Measurements from ENCODE around the gene ADIPOR2. TPM values are rescaled to one million over a fixed set of nuclear protein-coding genes. Genes with fewer than 3 reads are reported as not detected.

Gene ADIPOR2
- total and polyA plus RNA-seq, 5 donors from 2014 or later: 1.8 to 26.3 (median 2.6) TPM

DNA sequence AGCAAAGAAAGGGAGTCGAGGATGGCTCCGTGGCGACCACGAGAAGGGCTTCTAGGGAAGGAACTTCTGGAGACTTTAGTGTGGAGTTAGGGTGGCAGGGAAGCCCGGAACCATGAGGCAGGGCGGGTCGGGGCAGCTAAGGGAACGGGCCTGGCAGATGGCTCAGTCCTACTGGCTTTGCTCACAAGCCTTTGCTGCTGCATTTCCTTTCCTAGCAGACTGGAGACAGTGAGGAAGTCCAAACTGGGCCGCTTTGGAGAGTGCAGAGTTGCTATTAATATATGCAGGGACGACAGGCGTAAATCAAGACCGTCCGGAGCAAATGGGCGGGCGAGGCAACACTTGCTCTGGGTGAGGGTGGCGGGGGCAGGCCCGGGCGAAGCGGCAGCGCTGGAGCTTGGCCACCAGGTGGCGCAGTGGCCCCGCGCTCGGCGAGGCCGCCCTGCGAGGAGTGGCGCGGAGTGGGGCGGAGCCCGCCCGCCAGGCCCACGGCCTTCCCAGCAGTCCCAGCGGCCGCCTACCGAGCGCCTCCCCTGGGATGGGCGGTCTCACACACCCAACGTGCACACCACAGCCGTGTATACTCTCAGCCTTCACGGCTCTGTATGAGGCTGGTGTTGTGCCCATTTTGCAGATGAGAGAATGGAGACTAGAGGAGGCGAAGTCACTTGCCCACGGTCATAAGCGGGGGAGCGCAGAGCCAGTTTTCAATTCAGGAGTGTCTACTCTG is 105.1 kb downstream of the ADIPOR2 start:
- Histone ChIP-seq H3K36me3 (ENCODE audit: control insufficient read depth, insufficient read depth, low read length) (no peaks in the 10 kb centered on the region), H3K27ac (ENCODE audit: insufficient read depth, low read length, poor library complexity, severe bottlenecking) (peak overlapping the region; percentile 80), H3K9me3 (ENCODE audit: control insufficient read depth in 2 of 2, low read length in 2 of 2) (no peaks in the 10 kb centered on the region), H3K4me3 (ENCODE audit: low read depth, low read length) (peak overlapping the region; percentile 82), H3K27me3 (ENCODE audit: control insufficient read depth, insufficient read depth, low read length) (no peaks in the 10 kb centered on the region), H3K4me1 (ENCODE audit: control insufficient read depth, insufficient read depth, low read length, poor library complexity, severe bottlenecking) (peaks cover 26% of the 10 kb centered on the region)
- no peaks in the 10 kb centered on the region for H3K9me3 Mint-ChIP-seq
- ATAC-seq (ENCODE audit: low read depth in 2 of 2) (peak; percentile 96 to 97), DNase-seq (peak; percentile 88 to 95 (median 92))
- no peaks in the 10 kb centered on the region for H3K36me3 Mint-ChIP-seq
- H3K4me1 Mint-ChIP-seq: peaks cover 11 to 30% (median 12%) of the 10 kb centered on the region in 4 donors
- H3K27me3 Mint-ChIP-seq: no peaks in the 10 kb centered on the region
- H3K27ac Mint-ChIP-seq: peak overlapping the region; percentile 85 to 93 (median 92)
- H3K4me3 Mint-ChIP-seq: peak overlapping the region; percentile 92 to 100 (median 94)

DNA sequence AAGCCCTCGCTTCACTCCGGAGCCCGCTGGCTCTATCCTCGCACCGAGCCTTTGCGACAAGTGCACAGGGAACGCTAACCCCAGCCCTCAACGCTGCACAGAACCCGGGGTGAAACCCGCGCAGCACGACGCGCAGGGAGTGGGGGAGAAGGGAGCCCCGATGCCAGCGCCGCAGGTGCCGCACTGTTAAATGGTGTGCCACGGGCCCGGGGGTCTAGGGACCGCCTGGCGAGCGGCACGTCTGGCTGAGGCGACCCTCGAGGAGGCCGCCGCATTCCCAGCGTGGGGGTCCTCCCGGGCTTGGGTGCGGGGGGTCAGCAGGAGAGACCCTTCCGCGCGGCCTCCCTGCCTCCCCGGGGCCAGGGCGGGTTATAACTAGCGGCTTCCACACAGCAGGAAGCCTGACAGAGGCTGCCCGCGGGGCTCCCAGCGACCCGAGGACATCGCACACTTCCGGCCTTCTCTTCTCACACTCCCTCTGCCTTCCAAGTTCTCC is 105.7 kb downstream of the ADIPOR2 start:
- H3K4me3 Mint-ChIP-seq: peak overlapping the region; percentile 92 to 100 (median 94)
- ATAC-seq (ENCODE audit: low read depth in 2 of 2): peak; percentile 10 to 14
- Histone ChIP-seq H3K36me3 (ENCODE audit: control insufficient read depth, insufficient read depth, low read length) (no peaks in the 10 kb centered on the region), H3K4me1 (ENCODE audit: control insufficient read depth, insufficient read depth, low read length, poor library complexity, severe bottlenecking) (peaks cover 20% of the 10 kb centered on the region), H3K4me3 (ENCODE audit: low read depth, low read length) (peak overlapping the region; percentile 82), H3K27ac (ENCODE audit: insufficient read depth, low read length, poor library complexity, severe bottlenecking) (peak overlapping the region; percentile 80), H3K27me3 (ENCODE audit: control insufficient read depth, insufficient read depth, low read length) (no peaks in the 10 kb centered on the region), H3K9me3 (ENCODE audit: control insufficient read depth in 2 of 2, low read length in 2 of 2) (no peaks in the 10 kb centered on the region)
- H3K27me3 Mint-ChIP-seq: no peaks in the 10 kb centered on the region
- peak in 2 of 3 donors; percentile 27 to 69 for DNase-seq
- H3K36me3 Mint-ChIP-seq: no peaks in the 10 kb centered on the region
- peak overlapping the region; percentile 85 to 93 (median 92) for H3K27ac Mint-ChIP-seq
- H3K4me1 Mint-ChIP-seq: peaks cover 6 to 24% (median 6%) of the 10 kb centered on the region in 4 donors
- no peaks in the 10 kb centered on the region for H3K9me3 Mint-ChIP-seq

DNA sequence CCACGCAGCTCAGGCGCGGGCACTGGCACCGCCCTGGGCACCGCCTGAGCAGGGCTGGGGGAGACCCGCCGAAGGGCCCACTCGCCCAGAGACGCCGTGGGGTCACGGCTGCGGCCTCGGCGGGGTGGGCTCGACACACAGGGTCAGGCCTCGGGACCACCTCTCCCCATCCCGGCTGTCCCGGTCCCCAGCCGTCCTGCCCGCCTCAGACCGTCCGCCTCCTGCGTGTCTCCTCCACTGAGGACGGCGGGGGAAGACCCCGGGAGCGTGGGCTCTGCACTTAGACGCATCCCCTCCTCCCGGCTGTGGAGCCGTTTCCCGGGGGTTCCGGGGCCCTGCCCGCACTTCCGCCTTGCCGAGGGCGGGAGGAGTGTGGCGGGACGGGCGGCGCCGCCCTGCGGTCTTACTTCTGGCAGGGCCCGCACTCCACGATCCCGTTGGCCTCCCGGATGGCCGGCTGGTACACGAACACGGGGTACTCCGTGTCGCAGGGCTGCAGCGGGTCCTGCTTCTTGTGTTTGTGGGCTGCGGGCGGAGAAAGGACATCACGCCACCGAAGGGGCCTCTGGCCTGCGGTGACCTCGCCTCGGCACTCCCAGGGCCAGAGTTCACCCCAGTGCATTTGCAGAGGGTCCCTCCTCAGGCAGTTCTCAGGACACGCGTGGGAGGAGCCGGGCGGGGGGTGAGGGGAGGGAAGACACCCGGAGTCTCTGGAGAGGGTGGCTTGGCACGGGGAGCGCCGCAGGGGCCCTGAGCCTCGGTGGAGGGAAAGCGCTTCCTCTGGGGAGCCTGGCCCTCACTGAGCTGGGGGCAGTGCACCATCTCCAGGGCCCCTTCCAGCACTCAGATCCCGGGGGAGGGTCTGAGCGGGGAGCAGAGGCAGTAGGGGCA is 106.4 kb downstream of the ADIPOR2 start:
- Mint-ChIP-seq H3K4me1 (peaks cover 0 to 17% (median 3%) of the 10 kb centered on the region in 4 donors), H3K36me3 (no peaks in the 10 kb centered on the region), H3K4me3 (peak overlapping the region; percentile 80 to 100 (median 84)), H3K9me3 (no peaks in the 10 kb centered on the region), H3K27me3 (no peaks in the 10 kb centered on the region), H3K27ac (peak overlapping the region in 1 of 3 donors; percentile 66)
- Histone ChIP-seq H3K27ac (ENCODE audit: insufficient read depth, low read length, poor library complexity, severe bottlenecking) (peak overlapping the region; percentile 80), H3K4me1 (ENCODE audit: control insufficient read depth, insufficient read depth, low read length, poor library complexity, severe bottlenecking) (peaks cover 14% of the 10 kb centered on the region), H3K9me3 (ENCODE audit: control insufficient read depth in 2 of 2, low read length in 2 of 2) (no peaks in the 10 kb centered on the region), H3K4me3 (ENCODE audit: low read depth, low read length) (peak overlapping the region; percentile 7), H3K27me3 (ENCODE audit: control insufficient read depth, insufficient read depth, low read length) (no peaks in the 10 kb centered on the region), H3K36me3 (ENCODE audit: control insufficient read depth, insufficient read depth, low read length) (no peaks in the 10 kb centered on the region)
- DNase-seq: peak; percentile 45 to 67 (median 54)
- no peak for ATAC-seq (ENCODE audit: low read depth in 2 of 2)

DNA sequence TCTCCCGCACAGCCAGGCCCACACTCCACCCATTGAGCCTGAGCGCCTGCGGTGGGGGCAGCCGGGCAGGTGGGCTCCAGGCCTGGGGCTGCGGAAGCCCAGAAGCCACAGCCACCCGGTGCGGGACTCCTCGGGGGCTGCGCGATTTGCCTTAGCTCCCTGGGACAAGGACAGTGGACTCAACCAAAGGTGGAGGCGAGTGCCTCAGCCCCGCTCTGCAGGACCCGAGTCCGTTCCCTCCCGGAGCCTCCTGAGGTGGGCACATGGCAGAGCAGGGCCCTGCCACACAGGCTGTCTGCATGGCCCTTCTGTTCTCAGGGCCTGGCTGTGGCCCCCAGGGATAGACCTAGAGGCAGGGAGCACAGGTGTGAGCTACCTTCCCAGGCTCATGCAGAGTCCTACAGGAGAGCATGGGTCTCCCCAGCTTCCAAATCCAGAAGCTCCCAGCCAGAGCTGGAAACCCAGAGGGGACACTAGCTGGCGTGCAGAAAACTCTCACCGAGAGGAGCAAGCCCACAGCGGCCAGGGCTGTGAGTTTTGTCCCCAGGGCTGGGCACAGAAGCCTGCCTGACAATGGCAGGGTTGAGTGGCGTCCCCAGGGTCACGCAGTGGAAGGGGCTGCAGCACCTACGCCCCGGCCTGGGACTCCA is 107.2 kb downstream of the ADIPOR2 start:
- DNase-seq: no peak

DNA sequence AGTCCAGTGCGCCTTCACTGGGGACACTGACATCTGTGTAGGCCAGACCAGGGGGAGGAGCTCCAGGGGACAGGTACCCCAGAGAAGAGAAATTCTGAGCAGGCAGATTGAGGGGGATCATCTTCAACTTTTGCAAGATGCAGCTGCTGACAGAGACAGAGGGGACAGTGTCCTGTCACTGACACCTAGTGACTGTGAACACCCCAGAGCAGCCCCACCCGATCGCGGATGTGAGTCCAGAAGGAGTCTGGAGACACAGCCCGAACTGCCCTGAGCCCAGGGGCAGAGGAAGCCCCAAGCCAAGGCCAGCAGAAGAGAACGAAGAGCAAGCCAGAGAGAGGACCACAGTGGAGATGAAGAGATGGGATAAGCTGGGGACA is 107.8 kb downstream of the ADIPOR2 start:
- DNase-seq: no peak
- peak overlapping the region in 2 of 3 donors; percentile 17 to 86 for H3K27ac Mint-ChIP-seq
- no peak for ATAC-seq (ENCODE audit: low read depth in 2 of 2)

More for the DNA sequence above, 107.2 kb downstream of the ADIPOR2 start:
- H3K4me1 ChIP-seq (ENCODE audit: control insufficient read depth, insufficient read depth, low read length, poor library complexity, severe bottlenecking): peaks cover 14% of the 10 kb centered on the region
- H3K36me3 Mint-ChIP-seq: no peaks in the 10 kb centered on the region
- no peak for ATAC-seq (ENCODE audit: low read depth in 2 of 2)
- no peak overlapping the region for H3K4me3 ChIP-seq (ENCODE audit: low read depth, low read length)
- H3K9me3 Mint-ChIP-seq: no peaks in the 10 kb centered on the region
- H3K4me1 Mint-ChIP-seq: peaks cover 0 to 16% (median 3%) of the 10 kb centered on the region in 4 donors
- H3K27ac ChIP-seq (ENCODE audit: insufficient read depth, low read length, poor library complexity, severe bottlenecking): peak overlapping the region; percentile 80
- H3K27ac Mint-ChIP-seq: peak overlapping the region in 1 of 3 donors; percentile 86
- no peaks in the 10 kb centered on the region for H3K27me3 ChIP-seq (ENCODE audit: control insufficient read depth, insufficient read depth, low read length)
- H3K27me3 Mint-ChIP-seq: no peaks in the 10 kb centered on the region
- no peaks in the 10 kb centered on the region for H3K9me3 ChIP-seq (ENCODE audit: control insufficient read depth in 2 of 2, low read length in 2 of 2)
- peak overlapping the region in 3 of 4 donors; percentile 15 to 59 (median 55) for H3K4me3 Mint-ChIP-seq
- H3K36me3 ChIP-seq (ENCODE audit: control insufficient read depth, insufficient read depth, low read length): no peaks in the 10 kb centered on the region

DNA sequence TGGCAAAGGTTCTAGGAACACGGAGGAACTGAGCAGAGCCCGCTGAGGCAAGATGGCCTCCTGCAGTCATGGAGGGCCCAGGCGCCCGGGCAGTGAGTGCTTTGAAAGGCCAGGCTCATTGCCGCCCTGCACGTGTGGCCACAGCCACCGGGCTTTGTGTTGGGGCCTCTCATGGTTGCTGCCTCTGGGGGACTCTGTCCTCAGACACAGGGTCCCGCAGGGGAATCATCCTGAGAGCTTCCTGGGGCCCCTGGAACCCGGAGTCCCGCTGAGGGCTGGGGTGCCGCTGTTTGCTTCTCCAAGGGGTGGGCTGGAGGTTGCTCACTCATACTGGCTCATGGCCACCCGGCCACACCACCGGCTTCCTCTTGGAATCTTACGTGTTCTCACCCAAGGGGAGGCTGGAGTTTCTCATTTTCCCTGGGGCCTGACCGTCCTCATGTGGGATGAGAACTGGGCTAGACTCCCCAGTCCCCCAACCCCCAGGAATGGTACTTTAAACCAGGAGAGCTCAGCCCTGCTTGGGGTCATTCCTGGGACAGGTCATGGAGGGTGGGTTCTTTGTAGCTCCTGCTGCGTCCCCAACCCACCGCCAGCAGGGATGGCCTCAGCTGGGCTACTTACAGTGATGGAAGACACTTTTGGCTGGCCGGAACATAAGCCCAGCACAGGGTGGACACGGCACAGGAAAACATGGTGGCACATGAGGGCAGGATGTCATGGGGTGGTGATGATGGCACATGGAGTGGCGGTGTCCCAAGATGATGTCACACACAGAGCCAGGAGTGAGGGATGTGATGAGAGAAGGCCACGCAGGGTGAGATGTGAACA is 108.4 kb downstream of the ADIPOR2 start:
- Mint-ChIP-seq H3K4me1 (peaks cover 0 to 18% (median 4%) of the 10 kb centered on the region in 4 donors), H3K9me3 (no peaks in the 10 kb centered on the region), H3K27ac (peak overlapping the region in 1 of 3 donors; percentile 64), H3K36me3 (no peaks in the 10 kb centered on the region), H3K4me3 (peak overlapping the region; percentile 24 to 61 (median 32)), H3K27me3 (no peaks in the 10 kb centered on the region)
- Histone ChIP-seq H3K4me3 (ENCODE audit: low read depth, low read length) (no peak overlapping the region), H3K4me1 (ENCODE audit: control insufficient read depth, insufficient read depth, low read length, poor library complexity, severe bottlenecking) (peaks cover 14% of the 10 kb centered on the region), H3K36me3 (ENCODE audit: control insufficient read depth, insufficient read depth, low read length) (no peaks in the 10 kb centered on the region), H3K27me3 (ENCODE audit: control insufficient read depth, insufficient read depth, low read length) (no peaks in the 10 kb centered on the region), H3K9me3 (ENCODE audit: control insufficient read depth in 2 of 2, low read length in 2 of 2) (no peaks in the 10 kb centered on the region), H3K27ac (ENCODE audit: insufficient read depth, low read length, poor library complexity, severe bottlenecking) (no peak overlapping the region)
- DNase-seq (no peak), ATAC-seq (ENCODE audit: low read depth in 2 of 2) (no peak)

More for the DNA sequence above, 107.8 kb downstream of the ADIPOR2 start:
- Histone ChIP-seq H3K27ac (ENCODE audit: insufficient read depth, low read length, poor library complexity, severe bottlenecking) (no peak overlapping the region), H3K4me3 (ENCODE audit: low read depth, low read length) (no peak overlapping the region), H3K36me3 (ENCODE audit: control insufficient read depth, insufficient read depth, low read length) (no peaks in the 10 kb centered on the region), H3K27me3 (ENCODE audit: control insufficient read depth, insufficient read depth, low read length) (no peaks in the 10 kb centered on the region), H3K4me1 (ENCODE audit: control insufficient read depth, insufficient read depth, low read length, poor library complexity, severe bottlenecking) (peaks cover 14% of the 10 kb centered on the region), H3K9me3 (ENCODE audit: control insufficient read depth in 2 of 2, low read length in 2 of 2) (no peaks in the 10 kb centered on the region)
- H3K9me3 Mint-ChIP-seq: no peaks in the 10 kb centered on the region
- peak overlapping the region in 2 of 4 donors; percentile 22 to 24 for H3K4me3 Mint-ChIP-seq
- peaks cover 0 to 16% (median 3%) of the 10 kb centered on the region in 4 donors for H3K4me1 Mint-ChIP-seq
- no peaks in the 10 kb centered on the region for H3K27me3 Mint-ChIP-seq
- no peaks in the 10 kb centered on the region for H3K36me3 Mint-ChIP-seq

All from CD4-positive, CD25-positive, alpha-beta regulatory T cell (primary cell).